Measurements from ENCODE around the gene ZDHHC11. TPM values are rescaled to one million over a fixed set of nuclear protein-coding genes. Genes with fewer than 3 reads are reported as not detected.

Gene ZDHHC11
- total RNA-seq, 1 experiment from 2014 or later = 26.0 TPM

DNA sequence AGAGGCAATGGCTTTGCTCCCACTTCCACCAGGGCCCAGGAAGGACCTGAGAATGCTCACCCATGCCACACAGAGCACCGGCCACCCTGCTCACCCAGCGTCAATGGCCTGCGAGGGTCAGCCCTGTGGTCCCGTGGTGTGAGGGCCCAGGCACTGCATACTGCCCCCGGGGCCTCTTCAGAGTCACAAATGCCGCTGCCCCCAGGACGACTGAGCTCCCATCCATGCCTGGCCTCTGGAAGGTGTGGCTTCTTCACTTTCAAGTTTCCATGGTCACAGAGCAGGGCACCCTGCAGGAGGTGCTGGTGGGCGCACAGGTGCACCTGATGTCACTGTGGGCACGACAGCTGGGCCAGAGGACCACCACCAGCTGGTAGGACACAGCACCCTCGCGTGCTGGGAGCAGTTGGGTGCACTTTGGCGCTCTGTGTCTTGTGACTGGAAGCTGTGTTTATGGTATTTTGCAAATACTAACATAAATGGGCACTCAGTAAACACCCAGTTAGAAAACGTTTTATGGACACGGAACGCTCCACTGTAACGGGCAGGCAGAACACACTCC is 12.5 kb upstream of the ZDHHC11 start:
- BruUV-seq (replicated peaks) = no TSS peak
- TF ChIP-seq, protein P1, sequence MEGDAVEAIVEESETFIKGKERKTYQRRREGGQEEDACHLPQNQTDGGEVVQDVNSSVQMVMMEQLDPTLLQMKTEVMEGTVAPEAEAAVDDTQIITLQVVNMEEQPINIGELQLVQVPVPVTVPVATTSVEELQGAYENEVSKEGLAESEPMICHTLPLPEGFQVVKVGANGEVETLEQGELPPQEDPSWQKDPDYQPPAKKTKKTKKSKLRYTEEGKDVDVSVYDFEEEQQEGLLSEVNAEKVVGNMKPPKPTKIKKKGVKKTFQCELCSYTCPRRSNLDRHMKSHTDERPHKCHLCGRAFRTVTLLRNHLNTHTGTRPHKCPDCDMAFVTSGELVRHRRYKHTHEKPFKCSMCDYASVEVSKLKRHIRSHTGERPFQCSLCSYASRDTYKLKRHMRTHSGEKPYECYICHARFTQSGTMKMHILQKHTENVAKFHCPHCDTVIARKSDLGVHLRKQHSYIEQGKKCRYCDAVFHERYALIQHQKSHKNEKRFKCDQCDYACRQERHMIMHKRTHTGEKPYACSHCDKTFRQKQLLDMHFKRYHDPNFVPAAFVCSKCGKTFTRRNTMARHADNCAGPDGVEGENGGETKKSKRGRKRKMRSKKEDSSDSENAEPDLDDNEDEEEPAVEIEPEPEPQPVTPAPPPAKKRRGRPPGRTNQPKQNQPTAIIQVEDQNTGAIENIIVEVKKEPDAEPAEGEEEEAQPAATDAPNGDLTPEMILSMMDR (conservative IDR thresholded peaks at IDR 0.05; ENCODE audit: low read depth, low read length) = 0 out of 2 replicates have a peak, but pooled peaks have one; percentile 10
- TF ChIP-seq EZH2 (IDR thresholded peaks at IDR 0.05; ENCODE audit: low read length, unreplicated experiment) = no peak
- Histone ChIP-seq H2AFZ (ENCODE audit: low read length) (no peak overlapping the region), H3K4me3 (ENCODE audit: low read length) (no peak overlapping the region), H3K27ac (ENCODE audit: low read length) (no peak overlapping the region), H3K27me3 (ENCODE audit: low read length) (no peaks in the 10 kb centered on the region), H3K9ac (ENCODE audit: low read length) (no peak overlapping the region), H3K79me2 (ENCODE audit: low read length) (no peaks in the 10 kb centered on the region), H3K9me2 (replicated peaks; ENCODE audit: low read length) (no peaks in the 10 kb centered on the region), H3F3A (ENCODE audit: low read length, unreplicated experiment) (no peaks in the 10 kb centered on the region), H3K9me3 (ENCODE audit: low read length) (no peaks in the 10 kb centered on the region), H3K4me2 (ENCODE audit: low read length) (no peak overlapping the region), H3K36me3 (ENCODE audit: low read depth, low read length) (peaks cover 40% of the 10 kb centered on the region), H4K20me1 (ENCODE audit: low read length) (no peaks in the 10 kb centered on the region), H3K4me1 (ENCODE audit: insufficient read depth, low read length) (no peaks in the 10 kb centered on the region)
- POLR2A ChIA-PET (ENCODE audit: unreplicated experiment) = no interaction called here
- CTCF ChIA-PET = interaction anchor here (0.6 kb wide), 1 partner anchor 304 kb away, joined by 3 read pairs; no protein-coding TSS in a partner anchor
- ATAC-seq (peak; percentile 8; the same call in 1 of the 2 replicates), DNase-seq (no peak)
- intact Hi-C loops (cut with micrococcal nuclease) = no loop called here

DNA sequence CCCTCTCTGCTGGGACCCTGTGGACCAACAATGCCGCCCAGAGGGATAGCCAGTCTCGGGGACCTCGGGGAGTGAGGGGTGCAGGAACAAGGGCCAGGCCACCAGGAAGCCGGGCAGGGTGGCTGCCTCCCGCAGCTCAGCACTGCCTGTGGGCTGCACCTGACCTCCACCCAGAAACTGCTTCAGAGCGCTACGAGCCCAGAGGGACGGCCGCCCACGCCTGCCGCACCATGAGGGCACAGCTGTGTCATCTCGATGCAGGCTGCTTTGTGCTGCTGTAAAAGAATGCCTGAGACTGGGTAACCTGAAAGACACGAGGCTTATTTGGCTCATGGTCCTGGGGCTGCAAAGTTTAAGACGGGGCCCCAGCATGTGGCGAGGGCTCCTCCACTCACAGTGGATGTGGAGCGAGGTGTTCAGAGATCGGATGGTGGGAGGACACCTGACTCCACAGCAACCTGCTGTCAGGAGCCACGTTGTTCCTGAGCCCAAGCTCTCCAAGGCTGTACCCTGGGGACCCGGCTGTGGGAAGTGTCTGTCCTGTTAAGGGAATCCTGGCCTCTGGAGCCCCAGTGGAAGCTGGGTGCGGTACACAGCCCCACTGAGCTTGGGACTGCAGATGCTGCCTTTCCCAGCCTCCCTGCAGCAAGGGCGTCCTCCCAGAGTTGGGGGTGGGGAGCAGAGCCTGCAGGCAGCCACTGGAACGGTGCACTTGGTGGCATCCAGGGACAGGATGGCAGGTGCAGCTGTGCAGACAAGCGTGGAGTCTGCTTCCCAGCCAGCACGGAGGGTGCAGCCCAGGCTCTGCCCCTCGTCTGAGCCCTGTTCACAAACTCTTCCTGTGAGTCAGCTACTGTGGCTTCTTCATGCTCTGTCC is 11.8 kb upstream of the ZDHHC11 start:
- Histone ChIP-seq H3K36me3 (ENCODE audit: low read depth, low read length) (peaks cover 33% of the 10 kb centered on the region), H3K4me3 (ENCODE audit: low read length) (no peak overlapping the region), H3K27me3 (ENCODE audit: low read length) (no peaks in the 10 kb centered on the region), H3K27ac (ENCODE audit: low read length) (no peak overlapping the region), H3K79me2 (ENCODE audit: low read length) (no peaks in the 10 kb centered on the region), H4K20me1 (ENCODE audit: low read length) (no peaks in the 10 kb centered on the region), H3K9me3 (ENCODE audit: low read length) (no peaks in the 10 kb centered on the region), H3K4me2 (ENCODE audit: low read length) (no peak overlapping the region), H3K9ac (ENCODE audit: low read length) (no peak overlapping the region), H3K9me2 (replicated peaks; ENCODE audit: low read length) (no peaks in the 10 kb centered on the region), H3K4me1 (ENCODE audit: insufficient read depth, low read length) (no peaks in the 10 kb centered on the region), H3F3A (ENCODE audit: low read length, unreplicated experiment) (no peaks in the 10 kb centered on the region), H2AFZ (ENCODE audit: low read length) (no peak overlapping the region)
- peak; percentile 12 for DNase-seq
- TF ChIP-seq EZH2 (IDR thresholded peaks at IDR 0.05; ENCODE audit: low read length, unreplicated experiment) = no peak
- intact Hi-C loops (cut with micrococcal nuclease) = no loop called here
- peak; percentile 79 for ATAC-seq
- no TSS peak for BruUV-seq (replicated peaks)
- ChIA-PET POLR2A (ENCODE audit: unreplicated experiment) (no interaction called here), CTCF (interaction anchor here (0.6 kb wide), 1 partner anchor 305 kb away, joined by 3 read pairs; no protein-coding TSS in a partner anchor)

DNA sequence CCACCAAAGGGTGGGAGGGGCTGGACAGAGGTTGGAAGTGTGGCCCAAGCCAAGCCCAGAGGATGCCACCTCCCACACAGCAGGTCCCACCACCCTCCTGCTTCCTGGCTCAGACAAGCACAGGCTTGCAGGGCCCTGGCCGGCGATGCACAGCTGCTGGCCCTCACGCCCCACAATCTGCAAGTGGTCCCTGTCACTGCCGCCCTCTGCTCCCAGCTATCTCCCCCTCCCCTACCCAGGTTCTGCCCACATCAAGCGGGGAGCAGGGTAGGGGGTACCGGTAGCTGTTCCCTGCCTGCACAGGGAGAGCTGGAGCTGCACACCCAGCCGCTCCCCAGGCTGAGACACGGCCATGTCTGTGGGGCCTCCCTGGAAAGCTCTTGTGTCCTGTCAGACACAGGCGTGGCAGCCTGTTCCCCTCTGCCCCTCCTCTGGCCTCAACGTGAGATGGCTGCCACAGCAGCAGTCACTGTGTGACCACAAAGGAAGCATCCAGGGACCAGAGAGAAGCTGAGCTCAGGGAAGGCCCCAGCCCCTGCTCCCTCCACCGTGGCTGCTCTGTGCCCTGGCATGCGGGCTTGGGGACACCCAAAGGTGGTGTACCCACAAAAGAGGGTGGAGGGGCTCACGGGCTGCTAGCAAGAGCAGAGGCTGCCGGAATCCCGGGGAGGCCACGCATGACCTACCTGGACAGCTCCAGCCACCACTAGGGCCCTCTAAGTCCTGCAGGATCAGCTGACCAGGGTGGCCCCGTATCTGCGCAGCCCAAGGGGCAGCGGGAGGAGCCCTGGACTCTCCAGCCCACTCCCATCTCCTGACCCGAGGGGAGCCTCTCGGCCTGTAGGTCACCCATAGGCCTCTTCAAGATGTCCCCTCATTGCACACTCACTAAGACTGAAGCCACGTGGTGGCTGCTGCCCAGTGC is 10.9 kb upstream of the ZDHHC11 start:
- Histone ChIP-seq H3K4me1 (ENCODE audit: insufficient read depth, low read length) (no peaks in the 10 kb centered on the region), H3K4me2 (ENCODE audit: low read length) (no peak overlapping the region), H3K9me2 (replicated peaks; ENCODE audit: low read length) (no peaks in the 10 kb centered on the region), H3K9ac (ENCODE audit: low read length) (no peak overlapping the region), H3K27me3 (ENCODE audit: low read length) (no peaks in the 10 kb centered on the region), H3K9me3 (ENCODE audit: low read length) (no peaks in the 10 kb centered on the region), H3K79me2 (ENCODE audit: low read length) (no peaks in the 10 kb centered on the region), H3K4me3 (ENCODE audit: low read length) (no peak overlapping the region), H3K27ac (ENCODE audit: low read length) (no peak overlapping the region), H3F3A (ENCODE audit: low read length, unreplicated experiment) (no peaks in the 10 kb centered on the region), H3K36me3 (ENCODE audit: low read depth, low read length) (peaks cover 26% of the 10 kb centered on the region; the same call in 1 of the 2 replicates), H2AFZ (ENCODE audit: low read length) (no peak overlapping the region), H4K20me1 (ENCODE audit: low read length) (no peaks in the 10 kb centered on the region)
- BruUV-seq (replicated peaks) = no TSS peak
- POLR2A ChIA-PET (ENCODE audit: unreplicated experiment) = no interaction called here
- no peak for DNase-seq
- intact Hi-C loops (cut with micrococcal nuclease) = no loop called here
- CTCF ChIA-PET = no interaction called here
- TF ChIP-seq EZH2 (IDR thresholded peaks at IDR 0.05; ENCODE audit: low read length, unreplicated experiment) (no peak), EZH2phosphoT487 (IDR thresholded peaks at IDR 0.05; ENCODE audit: borderline replicate concordance, low read length) (no peak)
- TF ChIP-seq, protein P1 (conservative IDR thresholded peaks at IDR 0.05; ENCODE audit: low read depth, low read length) = no peak
- no peak for ATAC-seq
